Vagina (tissue), 2 donors: Measurements from ENCODE around the gene C10orf90.

Experiments used
- POLR2AphosphoS5 ChIP-seq, 2 donors: sonication (generic); formaldehyde crosslinking; IDR thresholded peaks; one replicate each; pipeline ENCODE4 v1.9.0; 2017; ENCODE audit warnings: antibody characterized with exemption in 2 of 2, mild to moderate bottlenecking in 2 of 2, low read depth in 1 of 2; ENCODE audit not compliant: insufficient read depth in 1 of 2
- TF ChIP-seq, protein P1 (sequence below), 3 experiments: fragments of 450-650 bp in 2 of 3; fragments of 200-600 bp in 1 of 3; sonication (generic) in 1 of 3; IDR thresholded peaks; one replicate each; pipeline ENCODE4 v1.5.1; 2017 to 2019; ENCODE audit warnings: antibody characterized with exemption in 3 of 3, mild to moderate bottlenecking in 2 of 3, moderate library complexity in 2 of 3

GRCh38 chr10:126448091-126448490, 222.4 kb downstream of the C10orf90 start:
- no peak for TF ChIP-seq POLR2AphosphoS5 (IDR thresholded peaks at IDR 0.05; ENCODE audit: insufficient read depth in 1 of 2, low read depth in 1 of 2)
- TF ChIP-seq, protein P1, sequence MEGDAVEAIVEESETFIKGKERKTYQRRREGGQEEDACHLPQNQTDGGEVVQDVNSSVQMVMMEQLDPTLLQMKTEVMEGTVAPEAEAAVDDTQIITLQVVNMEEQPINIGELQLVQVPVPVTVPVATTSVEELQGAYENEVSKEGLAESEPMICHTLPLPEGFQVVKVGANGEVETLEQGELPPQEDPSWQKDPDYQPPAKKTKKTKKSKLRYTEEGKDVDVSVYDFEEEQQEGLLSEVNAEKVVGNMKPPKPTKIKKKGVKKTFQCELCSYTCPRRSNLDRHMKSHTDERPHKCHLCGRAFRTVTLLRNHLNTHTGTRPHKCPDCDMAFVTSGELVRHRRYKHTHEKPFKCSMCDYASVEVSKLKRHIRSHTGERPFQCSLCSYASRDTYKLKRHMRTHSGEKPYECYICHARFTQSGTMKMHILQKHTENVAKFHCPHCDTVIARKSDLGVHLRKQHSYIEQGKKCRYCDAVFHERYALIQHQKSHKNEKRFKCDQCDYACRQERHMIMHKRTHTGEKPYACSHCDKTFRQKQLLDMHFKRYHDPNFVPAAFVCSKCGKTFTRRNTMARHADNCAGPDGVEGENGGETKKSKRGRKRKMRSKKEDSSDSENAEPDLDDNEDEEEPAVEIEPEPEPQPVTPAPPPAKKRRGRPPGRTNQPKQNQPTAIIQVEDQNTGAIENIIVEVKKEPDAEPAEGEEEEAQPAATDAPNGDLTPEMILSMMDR (IDR thresholded peaks at IDR 0.05): no peak
